GM12891 (cell line): Measurements from ENCODE around the gene TXNDC16.

Experiments
- POLR2A ChIP-seq: IDR thresholded peaks from 2 replicates; pipeline ENCODE4 v1.6.1; 2011; ENCODE audit warnings: low read depth, low read length, control low read depth
- TAF1 ChIP-seq: IDR thresholded peaks from 2 replicates; pipeline ENCODE4 v1.6.1; 2011; ENCODE audit warnings: low read depth, low read length, control low read depth

DNA sequence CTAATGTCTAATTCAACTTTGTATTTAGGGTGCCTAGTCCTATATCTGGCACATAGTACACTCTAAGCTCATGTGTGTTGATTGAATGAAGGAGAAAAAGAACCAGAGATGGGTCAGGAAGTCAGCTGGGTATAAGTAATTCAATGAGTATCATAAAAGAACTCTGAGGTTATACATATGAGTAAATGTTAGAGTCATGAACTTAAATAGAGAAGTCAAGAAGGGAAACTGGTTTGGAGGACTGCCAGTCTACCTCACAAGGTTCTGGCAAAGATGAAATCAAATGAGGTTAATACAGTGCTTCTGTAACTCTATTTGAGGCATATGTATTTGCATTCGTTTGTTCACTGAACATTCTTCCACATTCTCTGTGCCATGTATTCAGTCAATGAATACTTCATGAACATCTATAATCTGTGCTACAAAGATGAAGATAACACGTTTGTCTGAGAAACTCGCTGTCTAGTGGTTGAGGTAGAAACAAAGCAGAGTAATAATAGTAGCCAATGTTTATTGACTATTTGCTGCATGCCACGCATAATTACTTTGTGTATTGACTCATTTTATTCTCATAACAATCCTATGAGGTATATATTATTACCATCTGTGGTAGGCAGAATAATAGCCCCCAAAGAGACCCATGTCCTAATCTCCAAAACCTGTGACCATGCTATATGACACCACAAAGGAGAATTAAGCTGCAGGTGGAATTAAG lies 149.3 kb downstream of the TXNDC16 start:
- TF ChIP-seq POLR2A (no peak), TAF1 (no peak)
